Mucosa of stomach (tissue), 1 donor: ENCODE data around the gene SLC6A20.

Source experiments
- H3K27me3 ChIP-seq: one replicate; pipeline ENCODE4 v1.7.0; 2013; ENCODE audit warnings: mild to moderate bottlenecking, low read length; ENCODE audit not compliant: control insufficient read depth, insufficient read depth
- H3K36me3 ChIP-seq: one replicate; pipeline ENCODE4 v1.7.0; 2013; ENCODE audit warnings: low read length; ENCODE audit not compliant: control insufficient read depth, insufficient read depth
- H3K4me1 ChIP-seq: one replicate; pipeline ENCODE4 v1.7.0; 2013; ENCODE audit warnings: mild to moderate bottlenecking, low read length; ENCODE audit not compliant: control insufficient read depth, insufficient read depth
- H3K4me3 ChIP-seq: one replicate; pipeline ENCODE4 v1.7.0; 2013; ENCODE audit warnings: low read length
- H3K9ac ChIP-seq: one replicate; pipeline ENCODE4 v1.7.0; 2013; ENCODE audit warnings: mild to moderate bottlenecking, low read length, moderate library complexity
- H3K9me3 ChIP-seq: one replicate; pipeline ENCODE4 v1.7.0; 2013; ENCODE audit warnings: mild to moderate bottlenecking, low read length, moderate library complexity; ENCODE audit not compliant: control insufficient read depth
- donor health status: Pancreatic carcinoma.

SLC6A20 gene

DNA sequence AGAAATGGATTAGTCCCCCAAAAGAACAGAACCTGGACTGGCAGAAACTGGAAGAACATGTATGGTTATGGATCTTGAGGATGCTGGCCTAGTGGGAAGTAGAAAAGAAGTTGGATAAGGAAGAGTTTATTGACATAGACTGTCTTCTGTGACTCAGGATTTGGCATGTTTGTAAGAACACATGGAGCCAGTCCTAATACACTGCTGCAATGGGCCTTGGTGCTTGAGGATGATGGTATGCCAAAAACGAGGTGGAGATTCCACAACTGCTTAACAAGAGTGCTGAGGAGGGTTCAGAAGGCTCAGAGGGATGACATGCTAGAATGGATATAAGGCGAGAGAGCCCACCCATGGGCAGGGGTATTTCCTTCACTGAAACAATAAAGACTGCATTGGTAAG, 23.2 kb upstream of the SLC6A20 start:
- no peak overlapping the region for H3K4me3 ChIP-seq
- H3K9ac ChIP-seq = no peak overlapping the region
- no peaks in the 10 kb centered on the region for H3K36me3 ChIP-seq
- peaks cover 23% of the 10 kb centered on the region for H3K4me1 ChIP-seq
- H3K9me3 ChIP-seq = no peaks in the 10 kb centered on the region
- H3K27me3 ChIP-seq = no peaks in the 10 kb centered on the region

DNA sequence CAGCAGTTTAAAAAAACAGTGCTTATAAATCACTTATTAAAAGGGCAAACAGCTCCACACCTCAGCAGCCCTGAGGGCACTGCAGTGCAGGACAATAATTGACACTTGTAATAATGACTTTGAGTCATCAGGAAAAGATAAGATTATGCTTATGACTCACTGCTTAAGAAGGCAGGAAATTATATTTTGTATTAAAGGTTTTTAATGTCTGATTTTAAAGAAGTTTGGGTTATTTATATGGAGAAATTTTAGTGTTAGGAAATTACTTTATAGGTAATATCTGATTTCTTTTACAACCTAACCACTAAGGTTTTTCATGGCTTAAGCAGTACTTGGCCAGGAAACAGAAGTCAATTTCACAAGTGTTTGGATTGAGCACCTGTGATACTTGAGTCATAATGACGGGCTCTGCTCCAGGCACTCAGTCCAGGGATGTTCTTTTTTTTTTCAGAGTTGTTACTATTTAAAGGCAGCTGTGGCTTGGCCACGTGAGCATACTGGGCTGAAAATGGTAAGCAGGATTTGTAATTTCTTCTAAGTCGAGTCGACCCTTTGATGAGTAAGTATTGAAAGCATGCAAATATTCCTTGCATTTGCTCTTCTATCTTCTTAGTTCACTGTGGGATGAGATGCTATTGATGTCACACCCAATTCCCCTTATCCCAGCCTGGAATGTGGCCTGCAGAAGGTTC, 21.6 kb upstream of the SLC6A20 start:
- Histone ChIP-seq H3K27me3 (no peaks in the 10 kb centered on the region), H3K9me3 (no peaks in the 10 kb centered on the region), H3K4me3 (no peak overlapping the region), H3K36me3 (no peaks in the 10 kb centered on the region), H3K9ac (no peak overlapping the region), H3K4me1 (peaks cover 23% of the 10 kb centered on the region)

DNA sequence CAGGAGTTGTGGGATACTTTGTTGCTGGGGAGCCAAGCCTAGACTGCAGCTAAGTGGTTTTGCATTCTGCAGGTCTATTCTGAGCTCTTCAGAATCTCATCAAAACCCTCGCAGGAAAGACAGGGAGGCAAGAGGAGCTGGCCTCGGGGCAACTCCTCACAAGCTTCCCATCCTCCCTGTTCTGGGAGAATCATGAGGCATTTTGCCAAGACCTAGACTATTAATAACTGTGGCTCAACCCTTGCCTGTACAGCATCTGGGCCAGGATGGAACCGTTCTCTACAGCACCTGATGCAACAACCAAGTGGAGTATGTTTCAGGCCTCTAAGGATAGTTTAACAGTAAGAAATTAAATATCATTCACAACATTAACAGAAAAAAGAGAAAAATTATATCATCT, 20.2 kb upstream of the SLC6A20 start:
- Histone ChIP-seq H3K4me1 (peaks cover 23% of the 10 kb centered on the region), H3K4me3 (no peak overlapping the region), H3K27me3 (no peaks in the 10 kb centered on the region), H3K9me3 (no peaks in the 10 kb centered on the region), H3K9ac (no peak overlapping the region), H3K36me3 (no peaks in the 10 kb centered on the region)

DNA sequence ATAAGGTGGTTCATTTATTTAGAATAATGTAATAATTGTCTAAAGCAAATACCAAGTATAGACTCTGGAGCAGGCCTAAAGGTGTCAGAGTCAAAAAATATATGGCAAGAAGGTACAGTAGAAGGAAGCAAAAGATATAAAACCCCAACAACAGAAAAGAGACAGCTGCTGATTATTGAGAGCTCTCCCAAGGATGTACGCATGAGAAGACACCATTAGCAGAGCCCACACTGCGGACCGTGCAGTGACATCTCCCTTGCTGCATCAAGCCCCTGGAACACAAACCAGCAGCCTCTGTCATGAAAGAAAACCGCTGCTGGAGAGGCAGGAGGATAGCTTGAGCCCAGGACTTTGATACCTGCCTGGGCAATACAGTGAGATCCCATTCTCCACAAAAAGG, 18.0 kb upstream of the SLC6A20 start:
- Histone ChIP-seq H3K27me3 (no peaks in the 10 kb centered on the region), H3K4me3 (no peak overlapping the region), H3K36me3 (no peaks in the 10 kb centered on the region), H3K4me1 (peaks cover 22% of the 10 kb centered on the region), H3K9ac (no peak overlapping the region), H3K9me3 (no peaks in the 10 kb centered on the region)

DNA sequence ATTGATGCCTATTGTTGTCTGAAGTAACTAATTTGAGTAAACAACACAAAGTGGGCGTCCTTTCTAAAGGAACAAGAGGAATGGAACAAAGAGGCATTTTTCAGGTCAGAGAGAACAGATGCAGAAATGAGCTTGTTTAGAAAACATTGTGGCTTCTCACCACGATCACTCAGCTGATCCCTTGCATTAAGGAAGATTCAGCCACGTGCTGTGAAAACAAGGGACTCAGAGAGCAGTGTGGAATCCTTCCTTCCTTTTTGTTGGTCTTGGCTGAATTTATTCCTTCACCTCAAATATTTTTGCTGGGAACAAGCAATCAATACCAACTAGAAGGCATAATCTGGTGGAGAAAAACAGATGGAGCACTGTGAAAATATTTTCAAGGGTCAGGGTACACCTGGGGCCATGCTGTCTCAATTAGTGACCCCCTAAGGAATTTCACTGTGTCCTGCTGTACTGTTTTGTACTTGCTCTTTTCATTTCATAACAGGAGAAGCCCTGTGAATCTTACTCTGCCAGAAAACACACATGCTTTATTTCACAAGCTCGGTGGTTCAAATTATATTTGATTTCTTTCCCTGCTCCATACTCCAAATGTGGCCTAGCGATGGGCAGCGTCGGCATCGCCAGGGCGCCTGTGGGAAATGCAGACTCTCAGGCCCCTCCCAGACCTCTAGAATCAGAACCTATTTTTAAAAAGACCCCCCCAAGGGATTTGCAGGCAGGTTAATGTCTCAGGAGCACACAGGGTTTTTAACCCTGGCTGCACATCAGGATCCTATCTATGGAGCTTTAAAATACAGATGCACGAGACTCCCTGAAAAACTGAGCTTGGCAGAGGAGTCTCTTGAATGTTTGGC, 11.6 kb upstream of the SLC6A20 start:
- Histone ChIP-seq H3K4me1 (no peaks in the 10 kb centered on the region), H3K27me3 (no peaks in the 10 kb centered on the region), H3K9me3 (no peaks in the 10 kb centered on the region), H3K4me3 (no peak overlapping the region), H3K9ac (no peak overlapping the region), H3K36me3 (no peaks in the 10 kb centered on the region)

DNA sequence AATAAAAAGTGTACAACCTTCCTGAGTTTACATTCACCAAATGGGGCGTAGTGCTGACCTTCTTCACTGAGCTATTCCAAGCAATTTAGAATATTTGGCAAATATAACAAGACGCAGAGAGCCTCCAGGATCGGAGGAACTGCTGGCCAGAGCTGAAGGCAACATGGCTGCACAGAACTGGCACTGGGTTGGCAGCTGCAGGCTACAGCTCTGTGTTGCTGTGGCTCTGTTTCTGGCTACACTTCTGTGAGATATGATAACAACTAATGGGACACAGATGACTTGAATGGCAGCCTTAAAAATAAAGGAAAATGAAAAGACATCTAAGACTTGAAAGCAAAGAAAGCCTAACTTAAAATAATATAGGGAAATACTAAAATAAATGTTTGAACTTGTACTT, 10.8 kb upstream of the SLC6A20 start:
- Histone ChIP-seq H3K27me3 (no peaks in the 10 kb centered on the region), H3K36me3 (no peaks in the 10 kb centered on the region)

DNA sequence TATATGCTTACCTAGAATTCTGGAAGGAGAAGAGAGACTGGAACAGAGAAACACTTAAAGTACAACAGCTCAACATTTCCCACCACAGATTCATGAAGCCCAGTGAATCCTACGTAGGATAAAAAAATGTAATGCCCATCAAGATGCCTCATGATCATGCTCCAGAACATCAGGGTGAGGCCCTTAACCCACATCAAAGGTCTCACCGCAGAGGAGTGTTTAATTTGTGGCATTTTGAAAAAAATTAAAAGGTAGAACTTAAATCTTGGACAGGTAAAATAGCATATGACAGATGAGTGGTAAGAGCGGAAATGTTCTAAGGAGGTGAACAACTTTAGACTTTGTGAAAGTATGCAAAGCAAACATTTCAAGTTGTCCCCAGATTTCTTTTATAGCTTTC, 9.7 kb upstream of the SLC6A20 start:
- H3K9ac ChIP-seq = no peak overlapping the region
- no peaks in the 10 kb centered on the region for H3K9me3 ChIP-seq
- H3K27me3 ChIP-seq = no peaks in the 10 kb centered on the region
- no peak overlapping the region for H3K4me3 ChIP-seq
- no peaks in the 10 kb centered on the region for H3K36me3 ChIP-seq
- H3K4me1 ChIP-seq = no peaks in the 10 kb centered on the region

More for the DNA sequence above, 10.8 kb upstream of the SLC6A20 start:
- Histone ChIP-seq H3K4me1 (no peaks in the 10 kb centered on the region), H3K9me3 (no peaks in the 10 kb centered on the region), H3K9ac (no peak overlapping the region), H3K4me3 (no peak overlapping the region)

DNA sequence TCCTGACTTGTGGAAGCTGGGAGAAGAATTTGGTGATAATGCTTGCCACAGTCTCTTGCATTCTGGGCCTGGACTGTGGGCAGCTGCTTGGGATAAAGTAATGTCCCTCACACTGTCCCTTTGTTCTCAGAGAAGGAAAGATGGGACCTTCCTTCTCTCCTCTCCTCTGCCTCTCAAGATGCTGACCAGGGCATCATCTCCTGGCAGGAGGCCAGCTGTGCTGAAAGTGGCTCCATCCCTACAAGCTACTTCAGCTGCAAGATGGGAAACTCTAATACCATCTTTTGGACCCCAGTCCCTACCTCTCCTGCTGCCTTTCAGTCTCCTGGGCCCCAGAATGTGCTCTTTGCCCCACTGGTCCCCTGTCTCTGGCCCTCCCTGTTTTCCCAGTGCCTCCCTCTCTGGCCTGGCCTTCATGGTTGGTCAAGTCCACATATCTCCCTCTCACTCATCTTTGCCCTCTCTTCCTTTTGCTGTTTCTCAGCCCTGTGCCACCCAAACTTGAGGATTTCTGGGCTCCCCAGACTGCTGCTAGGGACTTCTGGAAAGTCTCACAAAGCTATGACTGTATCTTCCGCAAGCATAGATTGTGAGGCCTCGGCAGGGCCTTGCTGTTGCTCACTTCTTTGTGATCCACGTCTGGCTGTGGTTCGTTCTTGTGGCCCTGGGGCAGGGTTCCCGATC, 7.1 kb upstream of the SLC6A20 start:
- Histone ChIP-seq H3K27me3 (no peaks in the 10 kb centered on the region), H3K9ac (no peak overlapping the region), H3K4me3 (no peak overlapping the region), H3K36me3 (no peaks in the 10 kb centered on the region), H3K9me3 (no peaks in the 10 kb centered on the region), H3K4me1 (peaks cover 6% of the 10 kb centered on the region)

DNA sequence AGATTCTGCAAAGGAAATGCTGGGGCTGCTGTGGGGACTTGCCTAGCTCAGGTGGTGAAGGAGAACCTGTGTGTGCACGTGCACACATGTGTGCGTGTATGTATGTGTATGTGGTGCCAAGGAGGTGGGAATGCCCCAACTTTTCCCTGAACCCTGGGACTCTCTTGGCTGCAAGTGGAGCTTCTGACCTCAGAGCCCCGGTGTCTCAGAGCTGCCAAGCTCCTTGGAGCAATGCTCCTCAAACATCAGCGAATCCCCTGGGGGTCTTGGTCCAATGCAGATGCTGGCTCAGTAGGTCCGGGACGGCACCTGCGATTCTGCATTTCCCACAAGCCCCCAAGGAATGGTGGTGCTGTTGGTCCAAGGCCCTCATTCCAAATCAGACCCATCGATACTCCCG, 5.8 kb upstream of the SLC6A20 start:
- peaks cover 2% of the 10 kb centered on the region for H3K27me3 ChIP-seq

DNA sequence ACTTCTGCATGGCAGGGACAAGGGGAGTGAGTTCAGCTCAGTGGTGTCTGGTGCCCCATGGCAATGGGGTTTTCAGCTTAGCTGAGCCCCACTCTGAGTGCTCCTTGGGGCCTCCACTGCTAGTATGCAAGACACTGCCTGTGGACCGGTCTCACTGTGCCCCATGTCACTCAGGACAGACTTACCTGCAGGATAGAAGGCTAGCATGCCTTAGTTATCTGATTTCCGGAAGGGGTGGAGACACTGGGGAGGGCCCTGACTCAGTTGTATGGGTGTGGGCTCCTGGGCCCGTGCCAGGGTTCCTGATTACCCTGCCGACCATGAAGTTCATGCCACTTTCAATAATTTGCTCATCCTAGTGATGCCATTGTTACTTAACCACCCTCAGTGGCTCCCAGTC, 4.3 kb upstream of the SLC6A20 start:
- H3K36me3 ChIP-seq = no peaks in the 10 kb centered on the region
- H3K9ac ChIP-seq = no peak overlapping the region
- peaks cover 17% of the 10 kb centered on the region for H3K27me3 ChIP-seq
- no peaks in the 10 kb centered on the region for H3K9me3 ChIP-seq
- peaks cover 16% of the 10 kb centered on the region for H3K4me1 ChIP-seq
- no peak overlapping the region for H3K4me3 ChIP-seq

More for the DNA sequence above, 5.8 kb upstream of the SLC6A20 start:
- Histone ChIP-seq H3K4me3 (no peak overlapping the region), H3K36me3 (no peaks in the 10 kb centered on the region), H3K4me1 (peaks cover 6% of the 10 kb centered on the region), H3K9me3 (no peaks in the 10 kb centered on the region), H3K9ac (no peak overlapping the region)

DNA sequence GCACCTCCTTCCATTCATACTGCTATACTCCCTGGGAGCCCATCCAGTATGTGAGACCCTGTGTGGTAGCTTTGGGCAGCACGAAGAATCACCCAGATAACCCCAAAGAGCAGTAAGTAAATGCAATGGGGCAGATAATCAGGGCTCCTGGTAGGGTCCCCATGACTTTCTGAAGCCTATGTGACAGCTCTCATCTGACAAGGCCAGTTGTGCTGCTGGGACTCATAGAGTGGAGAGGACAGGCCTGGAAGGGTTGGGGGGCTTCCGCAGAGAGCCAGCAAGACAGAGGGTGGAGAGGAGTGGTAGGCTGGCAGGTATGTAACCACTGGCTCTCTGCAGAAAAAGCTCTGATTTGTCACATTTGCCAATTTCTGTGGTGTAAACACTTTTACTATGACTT, 3.2 kb upstream of the SLC6A20 start:
- no peak overlapping the region for H3K9ac ChIP-seq
- H3K4me1 ChIP-seq = peaks cover 17% of the 10 kb centered on the region
- peaks cover 23% of the 10 kb centered on the region for H3K27me3 ChIP-seq
- H3K9me3 ChIP-seq = no peaks in the 10 kb centered on the region
- H3K36me3 ChIP-seq = no peaks in the 10 kb centered on the region
- H3K4me3 ChIP-seq = no peak overlapping the region

DNA sequence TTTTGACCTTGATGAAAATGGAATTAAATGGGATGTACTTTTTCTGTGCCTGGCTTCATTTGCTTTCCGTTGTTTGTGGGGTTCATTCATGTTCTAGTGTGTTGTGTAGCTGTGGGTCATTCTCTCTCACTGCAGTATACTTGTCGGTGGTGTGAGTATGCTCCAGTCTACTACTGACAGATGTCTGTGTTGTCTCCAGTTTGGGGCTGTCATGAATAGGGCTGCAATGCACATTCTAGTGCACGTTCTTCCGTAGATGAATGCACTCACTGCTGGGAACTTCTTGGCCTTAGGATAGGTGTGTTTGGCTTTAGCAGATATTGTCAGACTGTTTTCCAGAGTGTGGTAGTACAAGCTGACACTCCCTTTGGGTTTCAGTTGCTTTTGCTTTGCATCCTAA, 1.7 kb upstream of the SLC6A20 start:
- Histone ChIP-seq H3K4me3 (no peak overlapping the region), H3K9ac (no peak overlapping the region), H3K4me1 (peaks cover 22% of the 10 kb centered on the region), H3K9me3 (no peaks in the 10 kb centered on the region), H3K27me3 (peaks cover 27% of the 10 kb centered on the region), H3K36me3 (no peaks in the 10 kb centered on the region)
